GM21526 (cell line): Measurements from ENCODE around the gene SAMD11.
"Not testable (repeated sequence)": the region's sequence is repeated elsewhere in the genome, so short reads cannot be mapped to it uniquely, and the experiment has no call there.

ENCODE experiments used
- ATAC-seq: cut with Tn5 transposase; IDR thresholded peaks from one replicate; pipeline ENCODE4 v1.9.1; 2021; ENCODE audit warnings: moderate library complexity; ENCODE audit not compliant: unreplicated experiment, low FRiP score

The SAMD11 gene

DNA sequence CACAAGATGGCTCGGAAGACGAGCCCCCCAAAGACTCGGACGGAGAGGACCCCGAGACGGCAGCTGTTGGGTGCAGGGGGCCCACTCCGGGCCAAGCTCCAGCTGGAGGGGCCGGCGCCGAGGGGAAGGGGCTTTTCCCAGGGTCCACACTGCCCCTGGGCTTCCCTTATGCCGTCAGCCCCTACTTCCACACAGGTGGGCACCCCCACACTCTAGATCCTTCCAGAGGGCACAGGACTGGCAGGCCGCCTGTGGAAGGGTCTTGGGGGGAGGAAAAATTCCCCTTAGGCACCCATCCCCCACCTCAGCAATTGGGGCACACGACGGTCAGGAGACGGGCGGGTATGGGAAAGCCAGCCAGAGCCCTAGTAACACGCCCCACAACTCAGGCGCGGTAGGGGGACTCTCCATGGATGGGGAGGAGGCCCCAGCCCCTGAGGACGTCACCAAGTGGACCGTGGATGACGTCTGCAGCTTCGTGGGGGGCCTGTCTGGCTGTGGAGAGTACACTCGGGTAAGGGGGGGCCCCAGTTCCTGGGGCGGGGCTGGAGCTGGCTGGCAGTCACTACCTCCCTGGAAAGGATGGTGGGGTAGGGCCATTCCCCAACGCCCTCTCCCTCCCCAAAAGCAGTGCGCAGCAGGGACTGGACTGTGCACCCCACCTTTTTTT lies 19.3 kb downstream of the SAMD11 start:
- ATAC-seq: no peak

DNA sequence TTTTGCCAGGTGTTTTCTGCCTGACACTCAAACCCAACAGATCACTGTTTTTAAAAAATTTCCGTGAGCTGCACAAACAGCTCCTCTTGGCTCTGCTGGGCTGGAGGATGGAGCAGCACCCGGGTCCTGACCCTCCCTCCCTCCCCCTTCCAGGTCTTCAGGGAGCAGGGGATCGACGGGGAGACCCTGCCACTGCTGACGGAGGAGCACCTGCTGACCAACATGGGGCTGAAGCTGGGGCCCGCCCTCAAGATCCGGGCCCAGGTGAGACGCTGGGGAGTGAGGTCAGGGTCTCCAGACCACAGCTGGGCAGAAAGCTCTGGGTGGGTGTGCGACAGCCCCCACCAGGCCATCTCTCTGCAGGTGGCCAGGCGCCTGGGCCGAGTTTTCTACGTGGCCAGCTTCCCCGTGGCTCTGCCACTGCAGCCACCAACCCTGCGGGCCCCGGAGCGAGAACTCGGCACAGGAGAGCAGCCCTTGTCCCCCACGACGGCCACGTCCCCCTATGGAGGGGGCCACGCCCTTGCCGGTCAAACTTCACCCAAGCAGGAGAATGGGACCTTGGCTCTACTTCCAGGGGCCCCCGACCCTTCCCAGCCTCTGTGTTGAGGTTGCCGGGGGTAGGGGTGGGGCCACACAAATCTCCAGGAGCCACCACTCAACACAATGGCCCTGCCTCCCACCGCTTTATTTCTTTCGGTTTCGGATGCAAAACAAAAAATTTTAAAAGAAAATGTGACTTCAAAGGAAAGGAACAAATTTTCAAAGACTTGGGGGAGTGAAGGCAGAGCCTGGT lies 20.0 kb downstream of the SAMD11 start:
- ATAC-seq: no peak

GRCh38 chr1:944341-945325 lies 20.9 kb downstream of the SAMD11 start:
- no peak for ATAC-seq

- ATAC-seq: no peak
These were observed 22.2 kb downstream of the SAMD11 start for GRCh38 chr1:945688-946556.

- not testable (repeated sequence) for ATAC-seq
These were observed 23.1 kb downstream of the SAMD11 start for GRCh38 chr1:946811-947210.

- ATAC-seq: no peak
These were observed 24.2 kb downstream of the SAMD11 start for GRCh38 chr1:947958-948357.

GRCh38 chr1:950268-950667 lies 26.5 kb downstream of the SAMD11 start:
- ATAC-seq: no peak

DNA sequence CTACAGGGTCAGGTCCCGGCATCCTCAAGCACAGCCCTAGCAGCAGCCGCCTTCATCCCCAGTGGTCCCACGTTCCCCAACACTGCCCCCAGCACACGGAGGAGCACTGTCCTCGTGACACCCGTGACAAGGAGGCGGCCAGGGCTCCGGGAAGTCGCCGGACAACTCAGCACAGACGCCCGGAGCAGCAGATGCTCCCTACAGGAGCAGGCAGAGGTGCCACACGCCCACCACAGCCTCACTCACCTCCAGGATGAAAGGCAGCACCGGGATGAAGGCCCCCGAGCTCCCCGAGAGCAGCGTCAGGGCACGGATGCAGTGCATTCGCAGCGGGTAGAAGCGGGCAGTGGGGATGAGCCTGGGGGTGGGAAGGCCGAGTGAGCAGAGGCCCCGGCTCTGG lies 27.2 kb downstream of the SAMD11 start:
- no peak for ATAC-seq

DNA sequence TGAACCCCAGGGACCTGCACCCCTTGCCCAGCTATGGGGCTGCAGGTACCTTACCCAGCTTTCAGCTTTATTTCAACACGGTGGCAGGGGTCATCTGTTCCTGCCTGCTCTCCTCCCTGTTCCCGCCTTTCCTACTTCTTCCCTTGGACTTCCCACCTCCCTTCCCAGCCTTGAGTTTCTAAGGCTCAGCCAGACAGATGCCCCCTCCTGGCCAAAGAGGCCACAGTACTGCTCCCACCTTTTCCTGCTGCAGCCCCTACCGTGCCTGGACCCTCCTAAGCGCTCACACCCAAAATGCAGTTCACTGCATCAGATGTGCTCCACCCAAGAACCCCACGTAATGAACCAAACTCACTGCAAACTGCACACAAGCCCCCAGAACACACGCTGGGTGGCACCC lies 27.6 kb downstream of the SAMD11 start:
- ATAC-seq: no peak

DNA sequence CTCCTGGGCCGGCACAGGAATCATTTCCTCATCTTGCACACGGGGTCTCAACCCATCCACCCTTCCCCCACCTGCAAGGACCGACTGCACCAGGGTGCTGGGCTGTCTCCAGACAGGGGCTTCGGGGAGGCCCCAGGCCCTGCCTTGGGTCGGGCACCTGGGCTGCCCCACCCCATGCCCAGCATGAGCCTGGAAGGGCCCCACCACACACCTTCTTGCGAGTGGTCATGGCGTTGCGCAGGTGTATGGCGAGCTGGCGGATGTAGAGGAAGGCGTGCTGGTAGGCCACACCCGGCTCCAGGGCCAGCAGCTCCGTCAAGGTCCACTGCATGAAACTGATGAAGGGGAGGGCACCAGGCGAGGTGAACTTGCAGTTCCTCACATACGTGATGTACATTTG lies 28.5 kb downstream of the SAMD11 start:
- no peak for ATAC-seq

- no peak for ATAC-seq
These were observed 28.9 kb downstream of the SAMD11 start for GRCh38 chr1:952603-953002.

DNA sequence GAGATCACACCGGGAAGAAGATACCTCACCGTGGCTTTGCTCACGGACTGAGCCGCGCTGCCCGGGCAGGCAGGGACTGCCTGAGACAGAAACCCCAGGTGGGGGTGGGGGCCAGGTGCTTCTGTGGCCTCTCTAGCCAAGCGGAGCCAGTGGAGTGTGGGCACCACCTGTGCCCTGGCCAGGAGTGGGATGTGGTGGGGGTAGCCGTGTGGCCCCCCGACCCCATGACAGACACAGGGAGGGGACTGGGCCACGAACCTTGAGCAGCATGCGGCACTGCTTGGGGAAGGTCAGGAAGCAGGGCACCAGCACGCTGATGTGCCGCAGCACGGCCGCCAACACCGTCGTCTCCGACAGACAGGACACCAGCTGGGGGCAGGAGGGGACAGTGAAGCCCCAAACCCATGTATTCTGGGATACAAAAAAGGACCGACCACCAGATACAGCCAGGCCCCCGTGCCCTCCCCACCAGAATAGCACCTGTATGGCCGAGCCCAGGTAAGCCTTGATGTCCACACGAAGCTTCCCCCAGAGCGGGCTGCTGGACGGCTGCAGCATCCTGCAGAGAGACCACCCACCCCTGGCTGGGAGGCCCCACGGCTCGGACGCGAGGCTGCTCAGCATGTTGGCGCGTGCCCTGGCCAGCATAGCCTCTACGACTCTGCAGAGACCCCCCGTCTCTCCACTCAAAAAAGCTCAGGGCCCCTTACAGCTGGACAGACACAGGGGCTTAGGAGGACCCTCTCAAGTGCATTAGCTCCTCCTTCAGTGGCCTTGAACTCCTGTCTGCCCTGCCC lies 30.0 kb downstream of the SAMD11 start:
- no peak for ATAC-seq

DNA sequence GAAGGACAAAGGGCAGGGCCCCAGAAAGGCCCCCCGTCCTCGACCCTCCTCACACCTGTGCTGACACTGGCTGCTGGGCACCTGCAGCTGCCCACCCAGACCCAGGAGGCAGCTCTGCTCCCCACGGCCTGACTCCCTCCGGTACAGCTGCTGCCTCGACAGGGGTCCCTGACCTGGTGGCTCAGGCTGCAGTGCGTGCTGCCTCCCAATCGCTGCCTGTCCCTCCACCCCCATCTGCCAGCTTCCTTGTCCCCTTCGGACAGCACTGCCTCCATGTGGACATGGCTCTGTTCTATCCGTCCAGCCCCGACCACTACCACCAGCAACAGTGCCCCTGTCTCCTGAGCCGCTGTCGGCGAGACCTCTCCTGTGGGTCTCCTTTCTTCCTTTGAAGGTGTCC lies 31.2 kb downstream of the SAMD11 start:
- no peak for ATAC-seq

DNA sequence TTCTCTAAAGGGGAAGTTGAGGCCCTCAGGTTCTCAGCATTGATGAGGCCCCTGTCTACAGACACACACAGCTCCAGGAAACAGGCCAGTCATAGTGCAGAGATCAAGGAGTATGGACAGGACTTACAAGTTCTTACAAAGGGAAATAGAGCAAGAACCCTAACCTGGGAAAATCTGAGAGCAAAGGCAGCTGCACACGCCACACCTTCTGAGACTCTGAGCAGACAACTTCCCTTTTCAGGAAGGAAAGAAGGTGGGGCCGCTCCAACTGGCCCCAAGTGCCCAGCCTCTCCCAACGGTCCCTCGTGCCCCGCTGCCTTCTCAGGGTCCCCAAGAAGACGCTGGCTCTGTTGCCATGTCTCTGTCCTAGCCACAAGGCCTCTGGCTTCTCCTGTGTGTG lies 31.8 kb downstream of the SAMD11 start:
- no peak for ATAC-seq

GRCh38 chr1:956636-957035 lies 32.9 kb downstream of the SAMD11 start:
- no peak for ATAC-seq

- peak; percentile 60 for ATAC-seq
These were observed 35.4 kb downstream of the SAMD11 start, which contains the start of gene NOC2L for GRCh38 chr1:958823-959730. NOC2L (minus strand) TSS chr1:959256; CDS start chr1:959240, 16 bp downstream.

DNA sequence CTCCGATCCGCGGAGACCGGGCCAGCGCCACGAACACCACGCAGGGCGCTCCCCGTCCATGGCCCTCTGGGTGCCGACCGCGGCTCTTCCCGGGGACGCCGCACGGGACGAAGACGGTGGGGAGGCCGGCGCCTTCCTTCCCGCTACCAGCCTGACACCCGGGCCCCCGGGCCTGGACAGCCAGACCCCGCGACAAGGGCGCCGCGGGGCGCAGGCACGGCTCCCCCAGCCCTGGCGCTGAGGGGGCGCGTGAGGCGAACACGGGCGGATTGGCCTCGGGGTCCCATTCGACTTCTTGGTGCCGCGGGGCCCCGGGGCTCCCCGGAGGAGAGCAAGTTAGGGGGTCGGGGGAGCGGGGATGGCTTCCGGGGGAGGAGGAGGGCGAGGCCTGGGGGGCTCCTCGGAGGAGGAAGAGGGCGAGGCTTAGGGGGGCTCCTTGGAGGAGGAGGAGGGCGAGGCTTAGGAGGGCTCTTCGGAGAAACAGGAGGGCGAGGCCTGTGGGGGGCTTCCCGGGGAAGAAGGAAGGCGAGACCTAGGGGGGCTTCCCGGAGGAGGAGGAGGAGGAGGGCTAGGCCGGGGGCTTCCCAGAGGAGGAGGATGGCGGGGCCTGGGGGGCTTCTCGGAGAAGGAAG lies 36.1 kb downstream of the SAMD11 start:
- no peak for ATAC-seq
